Stimulated activated CD8-positive, alpha-beta memory T cell treated with anti-CD3 and anti-CD28 coated beads, Interleukin-15, amount 100 ng/mL, for 24 hours (primary cell): ENCODE measurements around the gene GOLGA6C.
"Not testable (repeated sequence)": the region's sequence is repeated elsewhere in the genome, so short reads cannot be mapped to it uniquely, and the experiment has no call there.

Experiments used
- DNase-seq: peaks from one replicate; pipeline ENCODE4 v3.0.0-alpha.2; 2020; ENCODE audit warnings: low read depth

Gene GOLGA6C, protein sequence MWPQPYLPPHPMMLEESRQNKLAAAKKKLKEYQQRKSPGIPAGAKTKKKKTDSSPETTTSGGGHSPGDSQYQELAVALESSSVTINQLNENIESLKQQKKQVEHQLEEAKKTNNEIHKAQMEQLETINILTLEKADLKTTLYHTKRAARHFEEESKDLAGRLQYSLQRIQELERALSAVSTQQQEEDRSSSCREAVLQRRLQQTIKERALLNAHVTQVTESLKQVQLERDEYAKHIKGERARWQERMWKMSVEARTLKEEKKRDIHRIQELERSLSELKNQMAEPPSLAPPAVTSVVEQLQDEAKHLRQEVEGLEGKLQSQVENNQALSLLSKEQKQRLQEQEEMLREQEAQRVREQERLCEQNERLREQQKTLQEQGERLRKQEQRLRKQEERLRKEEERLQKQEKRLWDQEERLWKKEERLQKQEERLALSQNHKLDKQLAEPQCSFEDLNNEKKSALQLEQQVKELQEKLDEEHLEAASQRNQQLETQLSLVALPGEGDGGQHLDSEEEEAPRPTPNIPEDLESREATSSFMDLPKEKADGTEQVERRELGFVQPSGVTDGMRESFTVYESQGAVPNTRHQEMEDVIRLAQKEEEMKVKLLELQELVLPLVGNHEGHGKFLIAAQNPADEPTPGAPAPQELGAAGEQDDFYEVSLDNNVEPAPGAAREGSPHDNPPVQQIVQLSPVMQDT

DNA sequence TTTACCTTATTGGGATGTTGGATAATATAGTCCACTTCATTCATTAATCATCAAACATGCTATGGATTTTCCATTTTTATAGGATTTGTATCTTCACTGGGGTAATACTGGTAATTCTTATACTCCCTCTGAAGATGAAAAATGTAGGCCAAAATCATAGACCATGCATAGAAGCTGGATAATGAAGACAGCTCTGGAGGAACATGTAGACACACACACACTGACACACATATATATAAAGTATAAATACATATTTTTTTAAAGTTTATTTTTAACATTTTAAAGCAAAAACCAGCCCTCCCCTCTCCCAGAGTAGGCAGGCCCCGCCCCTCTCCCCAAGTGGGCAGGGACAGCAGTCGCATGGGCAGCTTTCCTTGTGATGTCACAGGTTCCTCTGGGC lies at the start of gene GOLGA6C:
Gene GOLGA6C (plus strand): TSS at position 301 of the 400 bp plus-strand sequence. CDS start 265 bp downstream, outside the sequence.
- not testable (repeated sequence) for DNase-seq

DNA sequence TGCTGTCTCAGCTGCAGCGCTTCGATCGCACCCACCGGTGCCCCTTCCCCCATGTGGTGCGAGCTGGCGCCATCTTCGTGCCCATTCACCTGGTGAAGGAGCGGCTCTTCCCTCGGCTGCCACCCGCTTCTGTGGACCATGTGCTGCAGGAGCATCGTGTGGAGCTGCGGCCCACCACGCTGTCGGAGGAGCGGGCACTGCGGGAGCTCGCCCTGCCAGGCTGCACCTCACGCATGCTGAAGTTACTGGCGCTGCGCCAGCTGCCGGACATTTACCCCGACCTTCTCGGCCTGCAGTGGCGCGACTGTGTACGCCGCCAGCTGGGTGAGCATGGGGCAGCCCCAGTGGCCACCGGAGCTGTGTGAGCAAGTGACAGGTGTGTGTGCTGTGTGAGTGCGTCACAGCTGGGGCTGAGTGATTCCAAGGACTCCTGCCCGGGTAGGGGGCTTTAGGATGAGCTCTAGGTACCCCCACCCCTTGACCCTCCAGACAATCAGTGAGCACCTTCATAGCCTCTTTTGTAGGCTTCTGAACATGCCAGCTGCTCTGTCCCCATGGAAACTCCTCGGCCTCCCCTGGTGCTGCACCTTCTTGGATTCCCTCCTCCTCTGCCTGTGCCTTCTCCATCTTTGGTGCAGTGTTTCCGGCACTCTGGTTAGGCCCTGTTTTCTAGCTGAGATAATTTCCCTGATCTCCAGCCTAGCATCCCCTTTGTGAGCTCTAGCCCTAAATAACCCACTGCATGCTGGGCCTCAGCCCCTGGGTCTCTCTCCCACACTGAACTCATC lies 49.4 kb upstream of the GOLGA6C start:
- no peak for DNase-seq

DNA sequence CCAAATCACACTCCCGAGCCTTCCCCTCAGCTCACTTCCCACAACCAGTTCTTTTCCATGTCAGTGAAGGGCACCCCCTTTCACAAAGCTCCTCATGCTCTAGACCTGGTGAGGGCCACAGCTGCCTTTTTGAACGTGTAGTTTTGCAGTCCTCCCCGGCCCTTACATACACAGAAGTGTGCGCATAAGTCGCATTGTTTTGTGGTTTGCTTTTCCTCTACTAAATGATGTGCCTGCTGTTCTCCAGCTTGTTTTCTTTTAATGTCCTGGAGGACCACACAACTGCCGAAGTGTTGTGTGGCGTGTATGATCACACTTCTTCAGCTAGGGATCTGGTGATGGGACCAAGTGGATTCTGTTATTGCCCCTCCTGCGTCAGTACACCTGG lies 48.9 kb upstream of the GOLGA6C start:
- no peak for DNase-seq

DNA sequence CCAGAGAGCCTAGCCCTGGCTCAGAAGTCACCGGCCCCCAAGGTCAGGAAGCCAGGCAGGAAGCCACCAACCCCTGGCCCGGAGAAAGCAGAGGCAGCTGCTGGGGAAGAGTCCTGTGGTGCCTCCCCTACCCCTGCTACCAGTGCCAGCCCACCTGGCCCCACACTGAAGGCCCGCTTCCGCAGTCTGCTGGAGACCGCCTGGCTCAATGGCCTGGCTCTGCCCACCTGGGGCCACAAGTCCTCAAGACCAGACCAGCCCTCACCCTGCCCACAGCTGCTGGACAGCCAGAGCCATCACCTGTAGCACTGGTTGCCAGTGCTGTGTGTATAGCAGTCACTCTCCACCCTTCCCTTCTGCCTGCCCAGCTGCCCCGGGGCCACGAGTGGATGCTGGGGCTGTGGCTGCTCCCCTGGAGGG lies 47.3 kb upstream of the GOLGA6C start:
- no peak for DNase-seq

DNA sequence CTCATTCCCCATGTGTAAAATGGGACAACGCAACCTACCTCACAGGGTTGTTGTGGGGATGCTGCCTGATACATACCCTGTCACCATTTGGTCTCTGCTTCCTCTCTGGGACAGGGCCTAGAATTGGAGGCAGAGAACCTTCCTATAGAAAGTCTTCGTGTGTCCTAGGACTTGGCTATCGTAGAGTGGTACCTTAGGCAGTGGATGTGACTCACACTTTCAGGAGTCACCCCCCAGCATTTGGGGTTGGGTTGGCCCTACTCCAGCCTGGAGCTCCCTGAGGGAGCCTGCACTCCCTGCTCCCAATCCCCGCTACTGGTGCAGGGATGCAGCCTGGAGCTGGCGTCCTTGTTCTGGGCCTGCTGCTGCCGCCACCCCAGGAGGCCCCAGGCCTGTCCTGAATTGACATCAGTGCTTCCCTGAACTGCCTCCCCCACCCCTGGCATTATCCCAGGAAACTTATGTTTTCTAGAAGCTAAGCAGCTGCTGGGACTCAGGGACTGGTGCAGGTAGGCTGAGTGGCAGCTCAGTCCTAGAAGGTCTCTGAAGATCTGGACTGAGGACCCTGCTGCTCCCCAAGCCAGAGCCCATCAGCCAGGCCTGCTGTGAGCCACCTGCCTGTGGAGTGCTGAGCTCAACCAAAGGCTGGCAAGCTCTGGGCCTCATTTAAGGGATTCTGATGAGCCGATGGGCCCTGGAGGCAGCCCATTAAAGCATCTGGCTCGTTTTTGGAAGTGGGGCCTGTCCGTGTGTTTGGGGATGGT lies 46.5 kb upstream of the GOLGA6C start:
- DNase-seq: no peak

DNA sequence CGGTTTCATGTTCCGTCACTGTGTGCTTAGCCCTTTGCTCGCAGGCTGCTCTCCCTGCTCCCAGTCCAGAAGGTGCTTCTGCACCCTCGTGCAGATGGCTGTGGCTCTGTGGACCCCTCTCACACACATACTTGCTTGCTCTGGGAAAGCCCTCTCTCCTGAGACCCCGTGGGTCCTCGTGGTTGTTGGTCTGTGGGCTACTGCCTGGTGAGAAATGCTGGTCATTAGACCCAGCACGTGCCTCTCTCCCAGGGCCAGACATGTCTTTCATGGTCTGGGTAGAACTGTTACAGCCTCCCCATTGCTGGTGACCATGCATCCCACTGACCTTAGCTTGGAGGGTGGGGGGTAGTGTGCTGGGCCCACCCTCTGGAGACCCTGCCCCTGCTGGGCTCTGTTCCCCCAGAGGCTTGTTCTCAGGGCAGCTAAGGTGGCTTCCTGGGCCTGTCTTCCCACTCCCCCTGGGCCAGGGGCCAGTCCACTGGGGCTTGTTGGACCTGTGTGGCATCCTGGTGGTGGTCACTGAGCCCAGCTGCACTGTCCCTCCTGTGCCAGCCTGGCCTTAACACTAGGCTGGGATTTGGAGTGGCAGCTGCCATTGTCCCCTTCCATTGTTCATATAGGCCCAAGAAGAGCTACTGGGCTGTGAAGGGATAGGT lies 45.8 kb upstream of the GOLGA6C start:
- DNase-seq: no peak

DNA sequence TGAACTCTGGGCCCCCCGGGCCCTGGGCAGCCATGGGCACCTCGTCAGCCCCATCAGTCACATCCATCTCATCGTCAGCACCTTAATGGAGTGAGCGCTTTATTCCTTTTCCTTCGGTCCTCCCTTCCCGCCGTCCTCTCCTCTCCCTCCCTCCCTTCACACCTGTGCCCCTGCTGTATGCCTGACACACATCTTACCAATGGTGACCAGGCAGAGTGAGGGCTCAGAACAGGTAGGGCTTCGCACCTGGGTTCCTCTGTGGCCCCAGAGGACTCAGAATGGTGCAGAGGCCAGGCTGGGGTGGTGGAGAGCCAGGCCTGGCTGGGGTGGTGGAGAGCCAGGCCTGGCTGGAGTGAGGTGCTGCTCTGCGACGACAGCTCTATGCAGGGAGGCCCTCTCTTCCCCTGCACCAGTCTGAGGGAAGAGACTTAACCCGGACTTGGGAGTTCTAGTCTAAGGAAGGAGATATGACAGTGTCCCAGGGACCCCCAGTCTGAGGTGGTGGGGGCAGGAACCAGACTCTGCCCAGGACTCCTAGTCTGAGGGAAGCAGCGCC lies 44.8 kb upstream of the GOLGA6C start:
- DNase-seq: no peak

DNA sequence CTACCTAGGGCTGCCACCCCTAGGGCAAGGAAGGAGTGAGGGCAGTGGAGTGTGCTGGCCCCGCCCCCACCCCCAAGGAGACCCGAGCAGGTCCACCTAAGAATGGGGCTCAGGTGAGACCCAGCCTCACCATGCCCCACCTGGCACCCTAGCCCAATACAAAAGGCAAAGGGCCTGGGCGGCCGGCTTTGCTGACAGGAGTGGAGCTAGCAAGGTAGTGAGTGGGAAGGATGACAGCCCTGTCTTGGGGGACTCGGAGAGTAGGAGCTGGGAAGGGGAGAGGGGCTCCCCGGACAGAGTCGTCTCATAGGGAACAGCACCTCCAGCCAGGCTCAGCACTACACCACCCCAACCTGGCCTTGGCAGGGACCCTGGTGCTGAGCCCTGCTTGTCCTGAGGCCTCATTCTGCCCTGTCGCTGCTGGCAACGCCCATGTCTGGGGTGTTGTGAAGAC lies 44.3 kb upstream of the GOLGA6C start:
- no peak for DNase-seq

DNA sequence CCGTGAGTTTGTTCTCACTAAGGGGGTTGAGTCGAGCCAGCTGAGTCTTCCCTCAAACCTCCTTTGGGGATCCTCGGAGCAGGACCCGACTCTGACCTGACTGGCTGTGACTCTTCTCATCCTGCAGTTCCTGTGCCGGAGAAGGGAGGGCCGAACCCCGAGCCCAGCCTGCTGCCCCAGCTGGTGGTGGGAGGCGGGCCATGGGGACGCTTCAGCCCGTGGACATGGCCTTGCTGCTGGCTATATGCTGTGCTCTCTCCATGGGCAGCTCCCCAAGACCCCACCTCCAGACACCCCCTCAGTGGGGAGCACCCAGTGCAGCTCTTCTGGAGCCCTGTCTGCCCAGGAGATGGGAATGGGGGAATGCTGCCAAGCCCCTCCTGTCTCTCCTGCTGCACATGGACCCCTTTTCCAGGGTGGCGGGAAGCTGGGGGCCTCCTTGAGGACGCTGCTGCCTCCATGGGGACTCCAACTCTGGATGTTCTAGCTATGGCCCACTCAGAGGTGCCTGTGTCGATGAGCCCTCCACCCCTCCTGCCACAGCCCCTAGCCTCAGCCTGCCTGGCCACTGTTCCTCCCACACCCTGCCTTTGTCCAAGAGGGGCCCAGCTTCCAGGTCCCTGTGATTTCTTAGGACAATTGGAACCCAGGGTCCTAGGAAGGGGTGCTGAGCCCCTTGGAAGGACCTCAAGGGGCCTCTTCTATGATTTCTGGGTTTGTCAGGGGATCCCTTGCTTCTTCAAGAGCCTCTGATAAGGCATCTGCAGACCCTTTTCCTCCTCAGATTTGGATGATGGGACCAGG lies 43.6 kb upstream of the GOLGA6C start:
- DNase-seq: no peak

DNA sequence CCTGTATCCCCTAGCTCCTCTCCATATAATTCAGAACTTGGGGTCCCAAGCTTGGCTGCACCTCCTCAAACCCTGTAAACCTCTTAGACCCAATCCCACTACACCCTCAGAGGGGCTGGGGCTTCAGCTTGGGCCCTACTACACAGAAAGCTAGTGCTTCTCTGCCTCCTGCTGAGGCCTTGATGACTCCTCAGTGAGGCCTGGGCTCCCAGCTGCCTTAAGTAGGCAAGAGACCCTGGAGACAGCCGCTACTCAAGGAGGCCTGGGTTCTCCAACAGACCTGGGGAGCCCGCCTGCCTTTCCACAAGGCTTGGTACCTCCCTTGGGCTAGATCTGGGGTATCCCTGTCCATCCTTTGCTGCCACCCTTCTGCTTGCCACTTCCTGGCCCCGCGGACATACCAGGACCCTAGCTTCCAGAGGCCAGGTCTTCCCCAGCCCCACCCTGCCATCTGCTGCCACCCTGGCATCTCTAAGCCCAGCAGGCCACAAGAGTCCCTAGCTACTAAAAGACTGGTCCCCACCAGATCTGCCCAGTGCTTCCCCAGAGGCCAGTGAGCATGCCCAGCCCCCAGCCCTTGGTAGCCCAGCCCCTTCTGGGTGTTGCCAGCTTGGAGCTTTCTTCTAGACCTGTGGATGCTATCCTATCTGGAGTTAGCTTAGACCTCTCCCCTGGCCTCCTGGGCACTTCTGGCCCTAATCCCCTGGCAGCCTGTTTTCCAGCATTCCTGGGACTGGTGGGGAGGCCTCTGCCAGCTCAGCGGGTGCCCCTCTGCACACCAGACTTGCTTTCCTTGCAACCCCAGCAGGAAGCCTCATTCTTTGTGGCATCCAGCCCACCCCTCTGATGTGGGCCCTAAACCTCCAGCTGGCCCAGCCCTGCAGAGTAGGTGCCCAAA lies 42.8 kb upstream of the GOLGA6C start:
- no peak for DNase-seq

DNA sequence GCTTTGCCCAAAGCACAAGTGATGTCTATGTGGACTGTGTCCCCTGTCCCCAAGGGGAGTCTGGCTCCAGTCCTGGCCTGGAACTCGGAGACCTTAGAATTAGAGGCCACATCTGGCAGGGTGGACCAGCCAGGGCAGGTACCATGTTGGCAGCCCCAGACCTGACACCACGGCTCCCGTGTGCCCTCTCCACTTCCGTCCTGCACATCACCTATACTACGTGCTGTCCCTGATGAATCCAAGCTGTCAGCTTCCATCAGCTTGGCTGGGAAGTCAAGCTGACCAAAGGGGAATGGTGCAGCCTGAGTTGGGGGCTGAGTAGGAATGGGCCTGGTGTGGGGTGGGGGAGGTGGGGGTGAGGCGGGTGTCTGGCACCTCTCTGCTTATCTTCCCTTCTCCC lies 41.1 kb upstream of the GOLGA6C start:
- DNase-seq: no peak

DNA sequence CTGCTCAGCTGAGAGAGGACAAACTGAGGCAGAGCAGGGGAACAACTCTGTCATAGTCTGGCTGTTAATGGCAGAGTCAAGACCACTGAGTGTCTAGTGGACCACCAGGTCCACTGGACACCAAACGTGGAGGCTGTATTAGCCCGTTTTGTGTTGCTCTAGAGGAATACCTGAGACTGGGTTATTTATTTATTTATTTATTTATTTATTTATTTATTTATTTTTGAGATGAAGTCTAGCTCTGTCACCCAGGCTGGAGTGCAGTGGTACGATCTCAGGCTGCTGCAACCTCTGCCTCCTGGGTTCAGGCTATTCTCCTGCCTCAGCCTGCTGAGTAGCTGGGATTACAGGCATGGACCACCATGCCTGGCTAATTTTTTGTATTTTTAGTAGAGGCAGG lies 40.6 kb upstream of the GOLGA6C start:
- DNase-seq: not testable (repeated sequence)

DNA sequence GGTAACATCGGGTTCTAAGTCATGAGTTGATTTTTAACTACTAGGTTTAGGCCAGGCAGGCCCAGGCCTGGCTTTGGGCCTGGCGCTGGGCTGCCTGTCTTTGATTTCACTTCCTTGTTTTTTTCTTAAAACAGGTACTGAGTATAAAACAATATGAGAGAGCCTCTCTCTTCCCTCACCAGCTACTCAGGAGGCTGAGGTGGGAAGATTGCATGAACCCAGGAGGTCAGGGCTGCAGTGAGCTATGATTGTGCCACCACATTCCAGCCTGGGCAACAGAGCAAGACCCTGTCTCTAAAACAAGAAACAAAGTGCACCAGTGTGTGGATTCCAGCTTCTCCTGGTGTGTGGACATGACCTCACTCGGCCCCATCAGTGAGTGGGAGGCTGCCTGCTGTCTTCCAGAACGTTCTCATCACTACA lies 38.6 kb upstream of the GOLGA6C start:
- not testable (repeated sequence) for DNase-seq

DNA sequence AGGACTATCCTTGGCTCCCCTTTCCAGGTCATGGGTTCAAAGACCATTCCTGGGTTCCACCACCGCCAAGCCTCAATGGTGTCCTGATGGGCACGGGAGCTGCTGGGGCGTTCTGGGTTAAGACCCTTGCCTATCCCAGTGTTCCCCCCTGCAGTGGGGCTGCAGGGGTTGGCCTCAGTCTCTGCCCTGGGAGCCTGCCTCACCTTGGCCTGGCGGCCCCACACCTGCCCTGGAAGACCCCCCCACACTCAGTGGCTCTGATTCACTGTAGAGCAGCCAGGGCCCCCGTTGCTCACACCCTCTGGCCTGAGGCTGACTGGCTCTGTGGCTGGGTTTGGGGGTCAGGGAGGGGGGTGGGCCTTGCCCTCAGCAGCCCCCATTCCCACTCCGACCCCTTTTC lies 34.4 kb upstream of the GOLGA6C start:
- DNase-seq: no peak

DNA sequence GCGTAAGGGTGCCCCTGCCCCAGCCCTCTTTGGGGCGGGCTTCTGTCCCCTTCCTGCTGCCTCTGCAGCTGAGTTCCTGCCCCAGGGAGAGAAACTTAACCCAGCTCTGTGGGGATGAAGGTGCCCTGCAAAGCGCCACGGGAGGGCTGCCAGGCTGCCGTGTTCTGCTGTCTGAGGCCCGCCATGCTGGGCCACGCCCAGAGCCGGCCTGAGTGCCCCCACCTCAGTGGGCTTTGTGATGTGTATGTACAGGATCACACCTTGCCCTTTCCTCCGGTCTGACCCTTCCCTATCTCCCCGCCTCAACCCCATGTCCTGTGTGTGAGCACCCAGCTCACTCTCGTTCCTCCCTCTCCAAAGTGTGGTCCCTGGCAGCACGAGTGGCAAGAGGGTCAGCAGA lies 33.9 kb upstream of the GOLGA6C start:
- no peak for DNase-seq

DNA sequence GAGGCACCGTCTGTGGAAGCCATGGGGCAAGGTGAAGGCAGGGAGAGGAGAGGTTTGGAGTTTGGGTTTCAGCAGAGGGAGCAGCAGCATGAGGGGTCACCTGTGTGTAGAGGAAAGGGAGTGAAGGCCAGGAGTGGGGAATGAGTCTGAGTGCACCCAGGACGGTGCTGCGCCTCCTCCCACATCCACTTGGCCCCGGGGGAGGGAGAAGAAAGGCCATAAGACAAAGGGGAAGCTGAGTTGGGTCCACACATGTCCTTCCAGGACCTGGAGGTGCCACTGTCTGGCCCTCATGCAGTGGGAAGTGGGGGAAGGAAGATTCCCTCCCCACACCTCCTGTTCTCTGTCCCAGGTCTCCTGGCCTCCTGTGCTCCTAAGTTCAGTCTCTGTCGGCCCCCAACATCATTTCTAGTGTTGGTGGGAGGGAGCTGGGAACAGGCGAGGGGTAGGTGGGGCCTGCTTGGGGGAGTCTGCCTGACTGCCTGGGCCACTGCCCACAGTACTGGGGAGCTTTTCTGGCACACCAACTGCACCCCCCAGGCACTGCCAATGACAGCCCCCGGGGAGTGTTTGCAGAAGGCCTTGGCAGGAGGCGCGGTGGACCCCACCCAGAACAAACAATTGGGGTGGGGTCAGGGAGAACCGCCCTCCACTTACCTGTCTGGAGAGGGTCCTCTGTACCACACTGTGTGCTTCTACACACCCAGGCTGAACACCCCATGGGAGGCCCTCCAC lies 32.9 kb upstream of the GOLGA6C start:
- not testable (repeated sequence) for DNase-seq

DNA sequence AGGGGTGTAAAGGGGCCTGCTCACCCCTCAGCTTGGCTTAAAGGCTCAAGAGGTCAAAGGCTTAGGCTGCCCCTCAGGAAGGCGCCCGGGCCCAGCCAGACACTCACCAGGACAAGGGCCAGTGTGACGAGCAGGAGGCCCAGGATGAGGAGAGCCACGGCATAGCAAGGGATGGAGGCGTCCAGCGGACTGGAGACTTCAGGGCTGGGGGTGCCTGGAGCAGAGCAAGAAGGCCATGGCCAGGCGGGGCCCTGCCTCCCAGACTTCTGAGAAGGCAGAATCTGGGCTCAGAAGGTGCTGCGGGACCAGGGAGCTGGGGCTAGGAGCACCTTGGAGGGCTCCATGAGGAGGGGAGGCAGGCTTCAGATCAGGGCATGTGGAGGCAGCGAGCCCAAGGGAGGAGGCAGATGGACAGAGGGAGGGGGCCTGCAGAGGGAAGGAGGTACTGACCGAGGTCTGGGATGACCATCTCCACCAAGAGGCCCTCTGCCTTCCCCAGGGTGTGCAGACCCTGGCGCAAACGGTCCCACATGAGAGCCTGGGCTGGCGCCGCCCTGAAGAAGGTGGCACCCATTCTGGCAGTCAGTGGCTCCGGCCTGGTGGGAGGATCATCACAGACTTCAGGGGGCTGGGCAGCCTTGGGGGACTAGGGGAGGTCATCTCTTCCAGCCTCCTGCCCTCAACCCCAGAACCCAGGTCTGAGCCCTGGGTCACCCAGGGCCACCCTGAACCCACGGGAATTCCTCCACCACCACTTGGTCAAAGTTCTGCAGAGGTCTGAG lies 32.0 kb upstream of the GOLGA6C start:
- DNase-seq: no peak
